ENCODE data around the gene CYP26C1. TPM values are rescaled to one million over a fixed set of nuclear protein-coding genes. Genes with fewer than 3 reads are reported as not detected.

Gene CYP26C1
- total and polyA plus RNA-seq, 9 of the 15 experiments (the other 6 are each of a cell fraction or from before 2014, with no cell fraction given): 0.07 to 0.09 (median 0.07) TPM; not detected in 6

- Histone ChIP-seq H3K27ac (ENCODE audit: extremely low read depth, low read depth, low read length) (no peak overlapping the region), H3K9me3 (replicated peaks; ENCODE audit: control insufficient read depth, insufficient read depth, low read depth, low read length) (peaks cover 3% of the 10 kb centered on the region; the same call in 1 of the 2 replicates), H3K27me3 (ENCODE audit: control insufficient read depth in 2 of 2, insufficient read depth in 2 of 2, low read length in 2 of 2) (no peaks in the 10 kb centered on the region), H3K4me3 (no peak overlapping the region), H4K20me1 (replicated peaks; ENCODE audit: control insufficient read depth, insufficient read depth, low read length) (no peaks in the 10 kb centered on the region), H3K79me2 (ENCODE audit: control insufficient read depth, insufficient read depth, low read length) (no peaks in the 10 kb centered on the region), H3K4me1 (replicated peaks in 1 of 2; ENCODE audit: control insufficient read depth in 2 of 2, insufficient read depth in 2 of 2, low read length in 2 of 2) (peaks cover 11 to 26% of the 10 kb centered on the region in 2 experiments; a peak in 4 of 5 replicates), H3K9ac (ENCODE audit: insufficient read depth in 1 of 2, low read depth in 2 of 2, low read length in 2 of 2) (no peak overlapping the region), H3K9me1 (ENCODE audit: control insufficient read depth, insufficient read depth, low read length) (no peaks in the 10 kb centered on the region), H3K36me3 (ENCODE audit: control insufficient read depth, insufficient read depth, low read length) (0 out of 3 replicates have a peak, but pooled peaks cover 5% of the 10 kb centered on the region), H2AFZ (ENCODE audit: low read depth, low read length) (no peak overlapping the region), H3K4me2 (ENCODE audit: insufficient read depth, low read length) (no peak overlapping the region)
- in situ Hi-C loops (cut with MboI) (no loop called here), intact Hi-C loops (cut with micrococcal nuclease) (no loop called here)
- FAIRE-seq (no peak), DNase-seq (ENCODE audit: extremely low read depth in 1 of 4, low spot score in 3 of 4) (no peak), ATAC-seq (no peak)
- BruUV-seq (replicated peaks): no TSS peak
- WGBS (ENCODE audit: insufficient coverage, low coverage, missing lambda C conversion rate): 98% methylated on average over 33 of the region's 81 CpGs
- ChIA-PET CTCF (ENCODE audit: low intra/inter-chr PET ratio) (no interaction called here), POLR2A (no interaction called here)
- TF ChIP-seq, protein P1, sequence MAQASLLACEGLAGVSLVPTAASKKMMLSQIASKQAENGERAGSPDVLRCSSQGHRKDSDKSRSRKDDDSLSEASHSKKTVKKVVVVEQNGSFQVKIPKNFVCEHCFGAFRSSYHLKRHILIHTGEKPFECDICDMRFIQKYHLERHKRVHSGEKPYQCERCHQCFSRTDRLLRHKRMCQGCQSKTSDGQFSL (CRISPR knock-in tag; IDR thresholded peaks at IDR 0.05): no peak
- TF ChIP-seq, protein P1 (tag; IDR thresholded peaks at IDR 0.05): no peak
- TF ChIP-seq MCM7 (IDR thresholded peaks at IDR 0.05): no peak
- TF ChIP-seq KAT7 (CRISPR knock-in tag; IDR thresholded peaks at IDR 0.05; ENCODE audit: borderline replicate concordance): no peak
- no peak for TF ChIP-seq POLR2AphosphoS5 (IDR thresholded peaks at IDR 0.05; ENCODE audit: control insufficient read depth, insufficient read depth, low read depth, low read length)
- TF ChIP-seq, protein P2, sequence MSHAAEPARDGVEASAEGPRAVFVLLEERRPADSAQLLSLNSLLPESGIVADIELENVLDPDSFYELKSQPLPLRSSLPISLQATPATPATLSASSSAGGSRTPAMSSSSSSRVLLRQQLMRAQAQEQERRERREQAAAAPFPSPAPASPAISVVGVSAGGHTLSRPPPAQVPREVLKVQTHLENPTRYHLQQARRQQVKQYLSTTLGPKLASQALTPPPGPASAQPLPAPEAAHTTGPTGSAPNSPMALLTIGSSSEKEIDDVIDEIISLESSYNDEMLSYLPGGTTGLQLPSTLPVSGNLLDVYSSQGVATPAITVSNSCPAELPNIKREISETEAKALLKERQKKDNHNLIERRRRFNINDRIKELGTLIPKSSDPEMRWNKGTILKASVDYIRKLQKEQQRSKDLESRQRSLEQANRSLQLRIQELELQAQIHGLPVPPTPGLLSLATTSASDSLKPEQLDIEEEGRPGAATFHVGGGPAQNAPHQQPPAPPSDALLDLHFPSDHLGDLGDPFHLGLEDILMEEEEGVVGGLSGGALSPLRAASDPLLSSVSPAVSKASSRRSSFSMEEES (CRISPR knock-in tag; IDR thresholded peaks at IDR 0.05): no peak
- TF ChIP-seq EWSR1 (IDR thresholded peaks at IDR 0.05; ENCODE audit: borderline replicate concordance, low read depth, partially characterized antibody): no peak
- TF ChIP-seq, protein P3, sequence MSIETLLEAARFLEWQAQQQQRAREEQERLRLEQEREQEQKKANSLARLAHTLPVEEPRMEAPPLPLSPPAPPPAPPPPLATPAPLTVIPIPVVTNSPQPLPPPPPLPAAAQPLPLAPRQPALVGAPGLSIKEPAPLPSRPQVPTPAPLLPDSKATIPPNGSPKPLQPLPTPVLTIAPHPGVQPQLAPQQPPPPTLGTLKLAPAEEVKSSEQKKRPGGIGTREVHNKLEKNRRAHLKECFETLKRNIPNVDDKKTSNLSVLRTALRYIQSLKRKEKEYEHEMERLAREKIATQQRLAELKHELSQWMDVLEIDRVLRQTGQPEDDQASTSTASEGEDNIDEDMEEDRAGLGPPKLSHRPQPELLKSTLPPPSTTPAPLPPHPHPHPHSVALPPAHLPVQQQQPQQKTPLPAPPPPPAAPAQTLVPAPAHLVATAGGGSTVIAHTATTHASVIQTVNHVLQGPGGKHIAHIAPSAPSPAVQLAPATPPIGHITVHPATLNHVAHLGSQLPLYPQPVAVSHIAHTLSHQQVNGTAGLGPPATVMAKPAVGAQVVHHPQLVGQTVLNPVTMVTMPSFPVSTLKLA (conservative IDR thresholded peaks at IDR 0.05): no peak
- TF ChIP-seq, protein P4, sequence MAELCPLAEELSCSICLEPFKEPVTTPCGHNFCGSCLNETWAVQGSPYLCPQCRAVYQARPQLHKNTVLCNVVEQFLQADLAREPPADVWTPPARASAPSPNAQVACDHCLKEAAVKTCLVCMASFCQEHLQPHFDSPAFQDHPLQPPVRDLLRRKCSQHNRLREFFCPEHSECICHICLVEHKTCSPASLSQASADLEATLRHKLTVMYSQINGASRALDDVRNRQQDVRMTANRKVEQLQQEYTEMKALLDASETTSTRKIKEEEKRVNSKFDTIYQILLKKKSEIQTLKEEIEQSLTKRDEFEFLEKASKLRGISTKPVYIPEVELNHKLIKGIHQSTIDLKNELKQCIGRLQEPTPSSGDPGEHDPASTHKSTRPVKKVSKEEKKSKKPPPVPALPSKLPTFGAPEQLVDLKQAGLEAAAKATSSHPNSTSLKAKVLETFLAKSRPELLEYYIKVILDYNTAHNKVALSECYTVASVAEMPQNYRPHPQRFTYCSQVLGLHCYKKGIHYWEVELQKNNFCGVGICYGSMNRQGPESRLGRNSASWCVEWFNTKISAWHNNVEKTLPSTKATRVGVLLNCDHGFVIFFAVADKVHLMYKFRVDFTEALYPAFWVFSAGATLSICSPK (IDR thresholded peaks at IDR 0.05; ENCODE audit: borderline replicate concordance): no peak
- TF ChIP-seq, protein P5, sequence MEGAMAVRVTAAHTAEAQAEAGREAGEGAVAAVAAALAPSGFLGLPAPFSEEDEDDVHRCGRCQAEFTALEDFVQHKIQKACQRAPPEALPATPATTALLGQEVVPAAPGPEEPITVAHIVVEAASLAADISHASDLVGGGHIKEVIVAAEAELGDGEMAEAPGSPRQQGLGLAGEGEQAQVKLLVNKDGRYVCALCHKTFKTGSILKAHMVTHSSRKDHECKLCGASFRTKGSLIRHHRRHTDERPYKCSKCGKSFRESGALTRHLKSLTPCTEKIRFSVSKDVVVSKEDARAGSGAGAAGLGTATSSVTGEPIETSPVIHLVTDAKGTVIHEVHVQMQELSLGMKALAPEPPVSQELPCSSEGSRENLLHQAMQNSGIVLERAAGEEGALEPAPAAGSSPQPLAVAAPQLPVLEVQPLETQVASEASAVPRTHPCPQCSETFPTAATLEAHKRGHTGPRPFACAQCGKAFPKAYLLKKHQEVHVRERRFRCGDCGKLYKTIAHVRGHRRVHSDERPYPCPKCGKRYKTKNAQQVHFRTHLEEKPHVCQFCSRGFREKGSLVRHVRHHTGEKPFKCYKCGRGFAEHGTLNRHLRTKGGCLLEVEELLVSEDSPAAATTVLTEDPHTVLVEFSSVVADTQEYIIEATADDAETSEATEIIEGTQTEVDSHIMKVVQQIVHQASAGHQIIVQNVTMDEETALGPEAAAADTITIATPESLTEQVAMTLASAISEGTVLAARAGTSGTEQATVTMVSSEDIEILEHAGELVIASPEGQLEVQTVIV (CRISPR knock-in tag; IDR thresholded peaks at IDR 0.05; ENCODE audit: borderline replicate concordance): no peak
Observed at GRCh38 chr10:93065675-93066543, 5.3 kb downstream of the CYP26C1 start.

All from K562 (cell line).